PC-3 (cell line): ENCODE measurements around the gene PTPRN2. TPM values are rescaled to one million over a fixed set of nuclear protein-coding genes. Genes with fewer than 3 reads are reported as not detected.

ENCODE experiments used
- ATAC-seq: fragments of 200-7000 bp; cut with Tn5 transposase; 2 replicates; pipeline ENCODE4 v1.9.1; 2020; ENCODE audit warnings: mild to moderate bottlenecking, moderate library complexity
- BruUV-seq: library from RNA; stranded (reverse); fragments of 400-500 nt; replicated peaks from 2 replicates; lab custom pipeline; 2021; lab: Mats Ljungman, UMichigan
- CTCF ChIA-PET: fragments of 300-600 bp; sonication (Branson Sonifier 250); formaldehyde crosslinking; loops from one replicate; lab custom pipeline; 2022; ENCODE audit warnings: antibody characterized with exemption; lab: Charles Lee
- POLR2A ChIA-PET: fragments of 300-600 bp; sonication (Branson Sonifier 250); formaldehyde crosslinking; loops from one replicate; lab custom pipeline; 2022; ENCODE audit warnings: antibody characterized with exemption; ENCODE audit not compliant: unreplicated experiment; lab: Charles Lee
- DNase-seq: peaks from one replicate; pipeline ENCODE4 v3.0.0-alpha.2; 2015
- H2AFZ ChIP-seq: fragments of 300-600 bp; sonication (generic); 2 replicates; pipeline ENCODE4 v1.6.0; 2016; ENCODE audit warnings: antibody characterized with exemption, low read length
- H3F3A ChIP-seq: fragments of 300-600 bp; sonication (generic); one replicate; pipeline ENCODE4 v1.6.0; 2017; ENCODE audit warnings: antibody characterized with exemption, low read length, control low read depth, mild to moderate bottlenecking; ENCODE audit not compliant: unreplicated experiment
- H3K27ac ChIP-seq: fragments of 300-600 bp; sonication (generic); 2 replicates; pipeline ENCODE4 v1.5.1; 2016; ENCODE audit warnings: mild to moderate bottlenecking, low read length
- H3K27me3 ChIP-seq: fragments of 300-600 bp; sonication (generic); 2 replicates; pipeline ENCODE4 v1.6.1; 2016; ENCODE audit warnings: low read length, mixed read lengths
- H3K36me3 ChIP-seq: fragments of 300-600 bp; sonication (generic); 2 replicates; pipeline ENCODE4 v1.6.1; 2016; ENCODE audit warnings: low read depth, mixed run types, low read length, mixed read lengths
- H3K4me1 ChIP-seq: fragments of 300-600 bp; sonication (generic); 2 replicates; pipeline ENCODE4 v1.5.1; 2016; ENCODE audit warnings: low read length; ENCODE audit not compliant: insufficient read depth
- H3K4me2 ChIP-seq: fragments of 300-600 bp; sonication (generic); 2 replicates; pipeline ENCODE4 v1.6.0; 2016; ENCODE audit warnings: low read length
- H3K4me3 ChIP-seq: fragments of 300-600 bp; sonication (generic); 2 replicates; pipeline ENCODE4 v1.5.1; 2016; ENCODE audit warnings: mild to moderate bottlenecking, low read length, mixed read lengths
- H3K79me2 ChIP-seq: fragments of 300-600 bp; sonication (generic); 2 replicates; pipeline ENCODE4 v1.6.1; 2017; ENCODE audit warnings: low read length, mixed read lengths
- H3K9ac ChIP-seq: fragments of 300-600 bp; sonication (generic); 2 replicates; pipeline ENCODE4 v1.6.0; 2016; ENCODE audit warnings: mild to moderate bottlenecking, low read length
- H3K9me2 ChIP-seq: fragments of 300-600 bp; sonication (generic); replicated peaks from 2 replicates; pipeline ENCODE4 v1.6.1; 2016; ENCODE audit warnings: mixed run types, low read length, mixed read lengths
- H3K9me3 ChIP-seq: fragments of 300-600 bp; sonication (generic); 2 replicates; pipeline ENCODE4 v1.6.1; 2016; ENCODE audit warnings: low read length, mixed read lengths
- H4K20me1 ChIP-seq: fragments of 300-600 bp; sonication (generic); 2 replicates; pipeline ENCODE4 v1.6.1; 2016; ENCODE audit warnings: low read length, mixed read lengths
- CTCF ChIP-seq: fragments of 300-600 bp; sonication (generic); conservative IDR thresholded peaks from 2 replicates; pipeline ENCODE4 v1.5.1; 2017; ENCODE audit warnings: antibody characterized with exemption, low read depth, mild to moderate bottlenecking, low read length
- EZH2 ChIP-seq: fragments of 300-600 bp; sonication (generic); IDR thresholded peaks from one replicate; pipeline ENCODE4 v1.6.1; 2017; ENCODE audit warnings: antibody characterized with exemption, mild to moderate bottlenecking, low read length; ENCODE audit not compliant: unreplicated experiment
- EZH2phosphoT487 ChIP-seq: fragments of 300-600 bp; sonication (generic); IDR thresholded peaks from 2 replicates; pipeline ENCODE4 v1.6.1; 2018; ENCODE audit warnings: mild to moderate bottlenecking, antibody characterized with exemption, low read length, borderline replicate concordance
- intact Hi-C: fragments of 100-400 bp; cut with micrococcal nuclease; formaldehyde crosslinking; loops from 2 replicates; pipeline ENCODE4 v1.9.0; 2023
- total RNA-seq: library from RNA; depleted of rRNA; stranded (reverse); fragments of >200 nt; gene quantifications from 2 replicates; pipeline ENCODE4 v1.2.3, GENCODE V29; 2014

PTPRN2 gene
- total RNA-seq, 1 experiment from 2014 or later: 3.2 TPM

GRCh38 chr7:158072991-158073730, 514.5 kb downstream of the PTPRN2 start:
- Histone ChIP-seq H3K79me2 (no peaks in the 10 kb centered on the region), H3K36me3 (no peaks in the 10 kb centered on the region), H3K9me2 (no peaks in the 10 kb centered on the region), H3K4me3 (no peak overlapping the region), H3F3A (no peaks in the 10 kb centered on the region), H3K9ac (no peak overlapping the region), H3K4me2 (no peak overlapping the region), H3K4me1 (no peaks in the 10 kb centered on the region), H4K20me1 (no peaks in the 10 kb centered on the region), H2AFZ (no peak overlapping the region), H3K27me3 (no peaks in the 10 kb centered on the region), H3K9me3 (no peaks in the 10 kb centered on the region), H3K27ac (no peak overlapping the region)
- CTCF ChIA-PET: no interaction called here
- POLR2A ChIA-PET: no interaction called here
- TF ChIP-seq CTCF (no peak), EZH2phosphoT487 (no peak), EZH2 (no peak)
- intact Hi-C loops: no loop called here
- DNase-seq: no peak
- ATAC-seq: no peak
- BruUV-seq: no TSS peak

GRCh38 chr7:158070222-158070920, 517.3 kb downstream of the PTPRN2 start:
- H3K9me3 ChIP-seq: no peaks in the 10 kb centered on the region
- no peak overlapping the region for H3K4me2 ChIP-seq
- DNase-seq (no peak), ATAC-seq (no peak)
- H2AFZ ChIP-seq: no peak overlapping the region
- no peaks in the 10 kb centered on the region for H3K4me1 ChIP-seq
- TF ChIP-seq EZH2phosphoT487 (no peak), EZH2 (no peak), CTCF (no peak)
- H3K4me3 ChIP-seq: no peak overlapping the region
- no peaks in the 10 kb centered on the region for H3K36me3 ChIP-seq
- no peak overlapping the region for H3K27ac ChIP-seq
- no peaks in the 10 kb centered on the region for H4K20me1 ChIP-seq
- intact Hi-C loops: no loop called here
- CTCF ChIA-PET: no interaction called here
- no peaks in the 10 kb centered on the region for H3F3A ChIP-seq
- no TSS peak for BruUV-seq
- POLR2A ChIA-PET: no interaction called here
- no peaks in the 10 kb centered on the region for H3K79me2 ChIP-seq
- no peaks in the 10 kb centered on the region for H3K9me2 ChIP-seq
- 0 out of 2 replicates have a peak, but pooled peaks cover 4% of the 10 kb centered on the region for H3K27me3 ChIP-seq
- H3K9ac ChIP-seq: no peak overlapping the region

- no peaks in the 10 kb centered on the region for H3K79me2 ChIP-seq
- ChIA-PET POLR2A (no interaction called here), CTCF (no interaction called here)
- no peak for TF ChIP-seq CTCF
- no peak for TF ChIP-seq EZH2phosphoT487
- TF ChIP-seq EZH2: no peak
- no peak overlapping the region for H3K27ac ChIP-seq
- no peaks in the 10 kb centered on the region for H3K9me2 ChIP-seq
- no peak overlapping the region for H2AFZ ChIP-seq
- no peaks in the 10 kb centered on the region for H3K36me3 ChIP-seq
- DNase-seq: no peak
- no peaks in the 10 kb centered on the region for H3F3A ChIP-seq
- H3K9me3 ChIP-seq: no peaks in the 10 kb centered on the region
- BruUV-seq: no TSS peak
- H4K20me1 ChIP-seq: no peaks in the 10 kb centered on the region
- no peaks in the 10 kb centered on the region for H3K4me1 ChIP-seq
- intact Hi-C loops: no loop called here
- no peak overlapping the region for H3K9ac ChIP-seq
- H3K4me2 ChIP-seq: no peak overlapping the region
- 0 out of 2 replicates have a peak, but pooled peaks cover 4% of the 10 kb centered on the region for H3K27me3 ChIP-seq
- H3K4me3 ChIP-seq: no peak overlapping the region
- ATAC-seq: no peak
Observed at GRCh38 chr7:158068853-158069252, 518.8 kb downstream of the PTPRN2 start.
